Effector memory CD8-positive, alpha-beta T cell (primary cell): ENCODE measurements around the gene PLPP3.

Experiments used
- ATAC-seq: fragments of 150-1000 bp; cut with Tn5 transposase; replicated peaks from 2 replicates; pipeline ENCODE4 v1.10.0; 2021; ENCODE audit warnings: mild to moderate bottlenecking, moderate library complexity
- DNase-seq, 3 experiments: peaks; one replicate each; pipeline ENCODE4 v3.0.0; 2021
- H3K27ac Mint-ChIP-seq, 2 donors: one replicate each; pipeline ENCODE4 v1.8.0; 2022; ENCODE audit warnings: mild to moderate bottlenecking in 2 of 2, mixed read lengths in 2 of 2, moderate library complexity in 2 of 2
- H3K27me3 Mint-ChIP-seq, 2 donors: one replicate each; pipeline ENCODE4 v1.8.0; 2022; ENCODE audit warnings: mixed read lengths in 2 of 2
- H3K36me3 Mint-ChIP-seq: one replicate; pipeline ENCODE4 v1.8.0; 2022; ENCODE audit warnings: mild to moderate bottlenecking, moderate library complexity, mixed read lengths; ENCODE audit not compliant: insufficient read depth
- H3K4me1 Mint-ChIP-seq, 2 donors: one replicate each; pipeline ENCODE4 v1.8.0; 2022; ENCODE audit warnings: low read depth in 2 of 2, mixed read lengths in 2 of 2
- H3K4me3 Mint-ChIP-seq, 2 donors: one replicate each; pipeline ENCODE4 v1.8.0; 2022; ENCODE audit warnings: mild to moderate bottlenecking in 2 of 2, mixed read lengths in 2 of 2, moderate library complexity in 2 of 2
- H3K9me3 Mint-ChIP-seq, 2 donors: one replicate each; pipeline ENCODE4 v1.8.0; 2022; ENCODE audit warnings: mixed read lengths in 2 of 2

The PLPP3 gene

DNA sequence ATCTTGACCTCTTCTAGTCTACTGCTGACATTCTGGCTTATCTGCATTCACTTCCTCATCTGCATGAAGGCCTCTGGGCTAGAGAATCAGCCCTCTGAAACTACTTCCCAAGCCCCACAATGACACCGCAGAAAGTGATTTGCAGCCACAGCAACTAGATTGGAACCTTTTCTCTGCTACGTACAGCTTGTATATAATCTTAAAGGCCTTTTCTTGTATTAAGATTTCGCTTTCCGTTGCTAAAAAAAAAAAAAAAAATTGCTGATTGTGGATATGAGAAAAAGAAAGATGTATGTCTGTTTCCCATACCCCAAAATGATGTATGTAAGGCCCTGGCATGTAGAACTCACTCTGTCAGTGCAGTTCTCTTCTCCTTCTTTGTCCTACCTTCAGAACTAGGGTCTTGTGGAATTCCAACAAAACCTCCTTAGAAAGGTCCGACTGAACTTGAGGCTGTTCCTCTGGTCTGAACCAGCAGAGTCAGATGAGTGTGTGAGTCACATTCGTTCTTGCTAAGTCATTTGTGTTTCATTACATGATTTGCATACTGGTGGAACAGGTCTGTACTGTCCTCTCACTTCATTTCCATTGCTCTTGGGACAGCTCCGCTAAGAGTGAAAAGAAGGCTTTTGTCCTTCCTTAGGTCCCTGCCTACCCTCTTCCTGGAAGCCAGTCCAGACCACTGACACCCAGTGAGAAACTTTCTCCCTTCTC lies 62.7 kb downstream of the PLPP3 start:
- no peak overlapping the region for H3K27ac Mint-ChIP-seq
- H3K27me3 Mint-ChIP-seq: peaks cover 0 to 5% of the 10 kb centered on the region in 2 donors
- peaks cover 2% of the 10 kb centered on the region for H3K36me3 Mint-ChIP-seq
- H3K9me3 Mint-ChIP-seq: no peaks in the 10 kb centered on the region
- no peaks in the 10 kb centered on the region for H3K4me1 Mint-ChIP-seq
- ATAC-seq (no peak), DNase-seq (no peak)
- no peak overlapping the region for H3K4me3 Mint-ChIP-seq

DNA sequence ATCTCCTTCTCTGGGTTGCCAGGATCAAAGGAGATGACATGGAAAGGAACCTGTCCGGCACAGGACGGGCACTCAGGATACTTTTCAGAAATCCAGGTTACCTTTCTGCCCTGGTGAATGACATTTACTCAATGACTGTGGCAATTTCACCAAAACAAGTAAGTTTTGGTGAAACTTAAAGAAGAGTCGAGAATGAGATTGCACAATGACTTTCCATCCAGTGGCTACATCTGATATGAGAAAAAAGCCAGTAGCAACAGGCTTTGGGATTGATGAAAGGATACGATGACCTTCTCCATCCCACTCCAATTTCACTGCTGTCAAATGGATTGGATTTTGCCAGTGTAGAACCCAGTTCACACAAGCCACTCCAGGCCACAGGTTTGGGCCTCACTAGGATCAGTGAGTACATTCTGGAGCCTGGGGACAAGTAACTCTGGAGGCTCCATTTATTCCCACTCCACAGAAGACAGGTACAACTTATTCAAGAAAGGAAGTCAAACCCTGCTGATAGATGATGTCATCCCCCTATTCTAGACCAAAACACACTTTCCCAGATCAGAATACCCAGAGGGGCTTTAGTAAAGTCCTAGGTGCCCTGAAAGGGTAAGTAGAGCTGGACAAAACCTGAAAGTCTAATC lies 63.3 kb downstream of the PLPP3 start:
- Mint-ChIP-seq H3K27me3 (peaks cover 0 to 5% of the 10 kb centered on the region in 2 donors), H3K4me1 (no peaks in the 10 kb centered on the region), H3K4me3 (no peak overlapping the region), H3K36me3 (peaks cover 2% of the 10 kb centered on the region), H3K9me3 (no peaks in the 10 kb centered on the region), H3K27ac (no peak overlapping the region)
- no peak for DNase-seq
- no peak for ATAC-seq

DNA sequence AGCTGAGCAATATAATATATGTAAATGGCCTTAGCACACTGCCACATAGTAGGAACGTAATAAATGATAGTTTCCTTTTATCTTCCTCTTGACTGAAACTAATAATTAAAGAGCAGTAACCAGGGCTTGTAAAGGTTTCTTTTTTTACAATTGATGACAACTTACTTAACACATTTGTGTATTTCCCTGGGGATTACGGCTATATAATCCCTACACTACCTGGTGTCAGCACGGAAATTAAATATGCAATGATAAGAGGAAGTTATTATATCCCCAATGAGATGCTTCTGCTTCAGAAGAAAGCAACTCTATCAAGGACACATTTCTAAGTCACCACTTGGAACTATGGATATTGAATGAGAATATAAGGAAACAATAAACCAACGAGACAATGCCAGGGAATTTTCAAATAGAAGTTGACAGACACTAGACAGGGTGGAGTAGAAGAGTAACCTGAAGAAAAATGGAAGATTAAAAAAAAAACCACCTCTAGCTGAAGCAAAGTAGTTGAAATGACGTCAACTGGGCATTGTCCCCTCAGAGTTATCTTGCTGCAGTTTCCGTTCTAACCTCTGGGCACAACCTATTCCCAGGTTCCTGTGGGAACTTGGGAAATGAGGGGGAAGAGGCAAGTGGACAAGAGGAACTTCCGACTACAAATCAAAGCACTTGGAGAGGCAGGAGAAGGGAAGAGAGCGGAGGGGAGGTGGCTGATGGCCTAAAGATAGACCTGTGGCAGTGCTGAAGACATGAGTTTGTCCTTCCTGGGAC lies 66.5 kb downstream of the PLPP3 start:
- no peak overlapping the region for H3K4me3 Mint-ChIP-seq
- no peak for DNase-seq

GRCh38 chr1:56511766-56512165 lies 67.6 kb downstream of the PLPP3 start:
- Mint-ChIP-seq H3K9me3 (peaks cover 0 to under 1% of the 10 kb centered on the region in 2 donors), H3K27ac (no peak overlapping the region), H3K4me1 (no peaks in the 10 kb centered on the region), H3K36me3 (peaks cover 2% of the 10 kb centered on the region), H3K4me3 (no peak overlapping the region), H3K27me3 (peaks cover 2 to 26% of the 10 kb centered on the region in 2 donors)
- DNase-seq (no peak), ATAC-seq (no peak)

More for the DNA sequence above, 66.5 kb downstream of the PLPP3 start:
- H3K27me3 Mint-ChIP-seq: peaks cover 0 to 15% of the 10 kb centered on the region in 2 donors
- peaks cover 2% of the 10 kb centered on the region for H3K36me3 Mint-ChIP-seq
- no peaks in the 10 kb centered on the region for H3K9me3 Mint-ChIP-seq
- H3K4me1 Mint-ChIP-seq: no peaks in the 10 kb centered on the region
- H3K27ac Mint-ChIP-seq: no peak overlapping the region
- no peak for ATAC-seq

DNA sequence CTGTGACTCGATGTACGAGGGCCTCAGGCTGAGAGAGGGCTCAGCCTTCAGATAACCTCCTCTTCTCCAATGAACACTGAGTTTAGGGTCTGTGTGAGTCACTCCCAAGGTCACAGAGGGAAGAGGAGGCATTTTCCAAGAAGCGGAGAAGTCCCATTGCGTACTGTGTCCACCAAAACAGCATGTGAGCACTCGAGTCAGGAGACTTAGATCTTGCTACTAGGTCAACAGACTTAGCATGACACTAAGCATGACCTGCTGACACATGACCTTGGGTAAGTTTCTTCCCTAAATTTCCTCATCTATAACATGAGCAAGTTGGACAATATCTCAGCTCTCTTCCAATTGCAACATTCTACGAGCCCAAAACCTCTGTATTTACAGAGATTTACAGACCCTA lies 68.0 kb downstream of the PLPP3 start:
- DNase-seq: no peak
- no peak overlapping the region for H3K4me3 Mint-ChIP-seq
- H3K9me3 Mint-ChIP-seq: peaks cover 0 to 2% of the 10 kb centered on the region in 2 donors
- peaks cover 2% of the 10 kb centered on the region for H3K36me3 Mint-ChIP-seq
- no peak overlapping the region for H3K27ac Mint-ChIP-seq
- peaks cover 4 to 30% of the 10 kb centered on the region in 2 donors for H3K27me3 Mint-ChIP-seq
- no peak for ATAC-seq
- no peaks in the 10 kb centered on the region for H3K4me1 Mint-ChIP-seq

- peaks cover 0 to 2% of the 10 kb centered on the region in 2 donors for H3K9me3 Mint-ChIP-seq
- peaks cover 2% of the 10 kb centered on the region for H3K36me3 Mint-ChIP-seq
- peaks cover 4 to 37% of the 10 kb centered on the region in 2 donors for H3K27me3 Mint-ChIP-seq
- no peaks in the 10 kb centered on the region for H3K4me1 Mint-ChIP-seq
- ATAC-seq: no peak
- DNase-seq: no peak
- no peak overlapping the region for H3K27ac Mint-ChIP-seq
- no peak overlapping the region for H3K4me3 Mint-ChIP-seq
Measured at GRCh38 chr1:56510642-56511021, 68.7 kb downstream of the PLPP3 start.

GRCh38 chr1:56509713-56510641 lies 69.4 kb downstream of the PLPP3 start:
- Mint-ChIP-seq H3K36me3 (peaks cover 2% of the 10 kb centered on the region), H3K27ac (no peak overlapping the region), H3K4me3 (no peak overlapping the region), H3K4me1 (no peaks in the 10 kb centered on the region), H3K9me3 (peaks cover 0 to 2% of the 10 kb centered on the region in 2 donors), H3K27me3 (peaks cover 4 to 38% of the 10 kb centered on the region in 2 donors)
- DNase-seq (no peak), ATAC-seq (no peak)

DNA sequence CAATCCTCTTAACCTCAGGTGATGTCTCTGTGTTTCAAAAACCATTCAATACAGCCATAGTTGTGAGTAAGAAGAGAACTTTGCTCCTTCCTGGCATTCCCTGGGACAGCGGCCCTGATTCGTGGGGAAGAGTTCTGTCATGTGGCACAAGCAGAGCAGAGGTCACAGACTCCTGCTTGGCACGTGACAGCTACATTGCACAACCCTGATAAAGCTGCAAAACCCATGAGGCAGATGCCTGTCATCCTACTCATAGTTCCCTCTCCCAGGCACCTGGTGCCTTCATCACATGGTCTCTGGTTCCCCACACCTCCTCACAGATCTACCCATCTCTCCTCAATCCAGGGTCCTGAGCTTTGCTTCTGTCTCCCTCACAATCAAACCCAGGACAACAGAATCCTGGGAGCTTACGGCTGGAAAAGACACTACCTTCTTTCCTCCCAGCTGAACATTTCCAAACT lies 70.8 kb downstream of the PLPP3 start:
- Mint-ChIP-seq H3K9me3 (peaks cover 0 to 2% of the 10 kb centered on the region in 2 donors), H3K4me3 (no peak overlapping the region), H3K36me3 (peaks cover 2% of the 10 kb centered on the region), H3K27ac (no peak overlapping the region), H3K27me3 (peaks cover 4 to 38% of the 10 kb centered on the region in 2 donors), H3K4me1 (no peaks in the 10 kb centered on the region)
- ATAC-seq: no peak
- no peak for DNase-seq

DNA sequence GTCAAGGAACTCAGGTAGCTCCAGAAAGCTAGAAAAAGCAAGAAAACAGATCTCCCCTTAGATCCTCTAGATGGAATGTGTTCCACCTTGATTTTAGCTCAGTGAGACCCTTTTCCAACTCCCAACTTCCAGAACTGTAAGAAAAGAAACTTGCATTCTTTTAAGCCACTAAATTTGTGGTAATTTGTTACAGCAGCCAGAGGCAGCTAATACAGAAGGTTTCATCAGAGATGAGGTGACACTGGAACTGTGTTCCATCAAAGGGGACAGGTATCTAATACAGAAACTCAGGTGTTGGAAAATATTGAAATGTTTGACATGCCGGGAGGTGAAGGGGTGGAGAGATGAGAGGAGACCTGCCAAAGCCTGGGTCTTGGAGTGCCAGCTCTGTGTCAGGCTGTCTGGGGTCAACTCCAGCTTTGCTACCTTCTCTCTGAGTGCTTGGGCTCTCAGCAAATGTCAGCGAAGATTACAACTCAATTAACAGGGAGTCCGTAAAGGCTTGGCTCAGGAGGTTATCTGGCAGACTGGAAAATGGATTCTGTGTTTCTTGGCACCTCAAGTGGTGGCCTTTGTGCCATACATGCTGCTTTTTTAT lies 71.3 kb downstream of the PLPP3 start:
- no peaks in the 10 kb centered on the region for H3K4me1 Mint-ChIP-seq
- ATAC-seq (no peak), DNase-seq (no peak)
- H3K27ac Mint-ChIP-seq: no peak overlapping the region
- H3K9me3 Mint-ChIP-seq: peaks cover 0 to 2% of the 10 kb centered on the region in 2 donors
- H3K36me3 Mint-ChIP-seq: no peaks in the 10 kb centered on the region
- peaks cover 4 to 38% of the 10 kb centered on the region in 2 donors for H3K27me3 Mint-ChIP-seq
- H3K4me3 Mint-ChIP-seq: no peak overlapping the region

GRCh38 chr1:56506951-56507491 lies 72.3 kb downstream of the PLPP3 start:
- no peak for ATAC-seq
- Mint-ChIP-seq H3K27me3 (peaks cover 4 to 38% of the 10 kb centered on the region in 2 donors), H3K4me3 (no peak overlapping the region), H3K27ac (peak overlapping the region in 1 of 2 donors; percentile 35), H3K36me3 (no peaks in the 10 kb centered on the region), H3K9me3 (peaks cover 0 to 2% of the 10 kb centered on the region in 2 donors), H3K4me1 (no peaks in the 10 kb centered on the region)
- DNase-seq: no peak

- ATAC-seq (no peak), DNase-seq (no peak)
- no peak overlapping the region for H3K4me3 Mint-ChIP-seq
- peaks cover 0 to 2% of the 10 kb centered on the region in 2 donors for H3K9me3 Mint-ChIP-seq
- H3K36me3 Mint-ChIP-seq: no peaks in the 10 kb centered on the region
- H3K27me3 Mint-ChIP-seq: peaks cover 4 to 38% of the 10 kb centered on the region in 2 donors
- no peaks in the 10 kb centered on the region for H3K4me1 Mint-ChIP-seq
- H3K27ac Mint-ChIP-seq: no peak overlapping the region
Measured at GRCh38 chr1:56505792-56506743, 73.3 kb downstream of the PLPP3 start.
